Upper lobe of left lung (tissue), 4 donors: ENCODE measurements around the gene SLC6A19.

Source experiments
- EP300 ChIP-seq, 4 donors: sonication (generic); formaldehyde crosslinking; IDR thresholded peaks; one replicate each; pipeline ENCODE4 v1.5.1; 2017; ENCODE audit warnings: antibody characterized with exemption in 4 of 4, control low read depth in 2 of 4
- POLR2A ChIP-seq, 4 donors: fragments of 450-650 bp; IDR thresholded peaks; one replicate each; pipeline ENCODE4 v1.5.1; 2016 to 2017; ENCODE audit warnings: antibody characterized with exemption in 4 of 4, mild to moderate bottlenecking in 2 of 4
- POLR2AphosphoS5 ChIP-seq, 2 donors: sonication (generic); formaldehyde crosslinking; IDR thresholded peaks; one replicate each; pipeline ENCODE4 v1.5.1; 2017; ENCODE audit warnings: antibody characterized with exemption in 2 of 2
- TF ChIP-seq, protein P1 (sequence below), 6 experiments: fragments of 450-650 bp in 4 of 6; fragments of 200-600 bp in 2 of 6; sonication (generic) in 2 of 6; IDR thresholded peaks; one replicate each; pipeline ENCODE4 v1.5.1; 2016 to 2019; ENCODE audit warnings: antibody characterized with exemption in 6 of 6

DNA sequence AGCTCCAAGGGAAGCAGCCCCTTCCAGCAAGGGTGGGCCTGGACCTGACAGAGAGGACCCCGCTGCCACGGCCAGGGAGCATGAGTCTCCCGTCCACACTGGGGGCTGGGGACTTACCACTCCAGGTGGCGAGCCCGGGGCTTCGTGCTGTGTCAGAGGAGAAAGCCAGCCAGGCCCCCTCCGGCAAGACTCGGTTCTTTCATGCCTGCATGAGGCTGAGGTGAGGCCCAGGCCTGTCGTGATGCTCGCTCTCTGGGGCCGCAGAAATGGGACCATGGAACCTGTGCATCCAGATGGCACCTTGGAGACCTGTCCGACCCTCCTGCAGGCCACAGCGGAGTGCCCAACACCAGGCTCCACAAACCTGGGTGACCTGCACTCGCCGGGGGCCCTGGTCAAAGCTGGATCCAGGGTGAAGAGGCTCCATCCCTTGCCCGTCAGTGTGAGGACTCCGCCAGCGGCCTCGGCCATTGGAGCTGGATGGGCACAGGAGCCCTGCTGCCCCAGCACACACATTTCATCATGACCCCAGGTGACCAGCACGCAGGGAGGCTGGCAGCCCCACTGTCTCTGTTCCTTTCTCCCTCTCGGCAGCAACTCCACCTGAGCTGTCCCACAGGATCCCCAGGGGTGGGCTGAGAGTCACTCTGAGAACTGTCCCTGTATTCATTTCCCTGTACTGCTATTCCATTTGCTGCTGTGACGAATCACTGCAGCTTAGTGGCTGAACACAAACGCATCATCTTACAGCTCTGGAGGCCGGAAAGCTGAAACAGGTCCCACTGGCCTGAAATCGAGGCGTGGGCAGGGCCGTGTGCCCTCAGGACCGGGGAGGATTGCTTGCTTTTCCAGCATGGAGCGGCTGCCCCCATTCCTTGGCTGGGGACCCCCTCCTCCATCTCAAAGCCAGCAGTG lies 48.2 kb downstream of the SLC6A19 start:
- TF ChIP-seq, protein P1, sequence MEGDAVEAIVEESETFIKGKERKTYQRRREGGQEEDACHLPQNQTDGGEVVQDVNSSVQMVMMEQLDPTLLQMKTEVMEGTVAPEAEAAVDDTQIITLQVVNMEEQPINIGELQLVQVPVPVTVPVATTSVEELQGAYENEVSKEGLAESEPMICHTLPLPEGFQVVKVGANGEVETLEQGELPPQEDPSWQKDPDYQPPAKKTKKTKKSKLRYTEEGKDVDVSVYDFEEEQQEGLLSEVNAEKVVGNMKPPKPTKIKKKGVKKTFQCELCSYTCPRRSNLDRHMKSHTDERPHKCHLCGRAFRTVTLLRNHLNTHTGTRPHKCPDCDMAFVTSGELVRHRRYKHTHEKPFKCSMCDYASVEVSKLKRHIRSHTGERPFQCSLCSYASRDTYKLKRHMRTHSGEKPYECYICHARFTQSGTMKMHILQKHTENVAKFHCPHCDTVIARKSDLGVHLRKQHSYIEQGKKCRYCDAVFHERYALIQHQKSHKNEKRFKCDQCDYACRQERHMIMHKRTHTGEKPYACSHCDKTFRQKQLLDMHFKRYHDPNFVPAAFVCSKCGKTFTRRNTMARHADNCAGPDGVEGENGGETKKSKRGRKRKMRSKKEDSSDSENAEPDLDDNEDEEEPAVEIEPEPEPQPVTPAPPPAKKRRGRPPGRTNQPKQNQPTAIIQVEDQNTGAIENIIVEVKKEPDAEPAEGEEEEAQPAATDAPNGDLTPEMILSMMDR (IDR thresholded peaks at IDR 0.05): no peak
- TF ChIP-seq POLR2A (IDR thresholded peaks at IDR 0.05) (no peak), POLR2AphosphoS5 (IDR thresholded peaks at IDR 0.05) (no peak), EP300 (IDR thresholded peaks at IDR 0.05) (no peak)
